Measurements from ENCODE around the gene NUP160.

NUP160 gene

GRCh38 chr11:47863898-47864430, 15.8 kb upstream of the NUP160 start:
- Histone ChIP-seq H3K9ac (ENCODE audit: insufficient read length) (peak overlapping the region; percentile 39), H3K9me3 (ENCODE audit: low read depth, low read length) (no peaks in the 10 kb centered on the region), H3K4me3 (peak overlapping the region; percentile 58), H3K27ac (peak overlapping the region; percentile 99), H3K36me3 (ENCODE audit: insufficient read depth, low read length) (no peaks in the 10 kb centered on the region)
- peak; percentile 52 for DNase-seq (ENCODE audit: low read depth, low spot score)
- TF ChIP-seq FOXP2 (optimal IDR thresholded peaks at IDR 0.05; ENCODE audit: control extremely low read depth, extremely low read length, insufficient read depth) (no peak), POLR2AphosphoS5 (IDR thresholded peaks at IDR 0.05; ENCODE audit: borderline replicate concordance, low read depth, low read length) (no peak), EZH2 (IDR thresholded peaks at IDR 0.05) (no peak)

DNA sequence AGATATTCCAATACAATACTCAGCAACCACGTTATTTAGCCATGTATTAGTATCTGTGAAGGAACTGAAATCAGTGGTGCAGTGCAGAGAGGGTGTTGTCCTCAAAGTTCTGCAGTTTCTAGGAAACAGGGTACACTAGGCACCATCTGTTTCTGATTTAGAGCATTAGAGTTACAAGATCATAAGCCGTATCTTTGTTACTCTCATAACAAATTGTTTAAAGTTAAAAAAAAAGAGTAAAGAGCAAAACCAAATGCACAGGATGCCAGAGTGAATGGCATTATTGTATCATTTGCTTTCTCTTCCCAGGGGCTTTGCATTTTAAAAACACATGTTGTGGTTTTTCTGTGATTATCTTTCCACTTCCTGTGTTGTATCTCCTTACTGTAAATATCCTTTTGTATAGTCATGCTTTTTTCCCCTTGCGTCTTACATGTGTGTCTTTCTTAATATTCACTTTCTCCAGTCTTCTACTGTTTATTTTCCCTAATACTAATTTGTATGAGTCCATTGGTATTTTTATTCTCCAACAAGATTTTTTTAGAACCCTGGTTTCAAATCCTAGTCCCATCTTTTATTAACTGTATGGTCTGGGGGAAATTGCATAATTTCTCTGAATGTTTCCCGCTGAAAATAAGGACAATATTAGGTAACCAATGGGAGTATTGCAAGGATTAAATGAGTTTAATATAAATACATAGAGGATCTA, 15.2 kb upstream of the NUP160 start:
- H3K36me3 ChIP-seq (ENCODE audit: insufficient read depth, low read length) = no peaks in the 10 kb centered on the region
- H3K9ac ChIP-seq (ENCODE audit: insufficient read length) = peak overlapping the region; percentile 39
- H3K9me3 ChIP-seq (ENCODE audit: low read depth, low read length) = no peaks in the 10 kb centered on the region
- peak overlapping the region; percentile 99 for H3K27ac ChIP-seq
- peak overlapping the region; percentile 58 for H3K4me3 ChIP-seq
- no peak for TF ChIP-seq EZH2 (IDR thresholded peaks at IDR 0.05)
- TF ChIP-seq POLR2AphosphoS5 (IDR thresholded peaks at IDR 0.05; ENCODE audit: borderline replicate concordance, low read depth, low read length) = peak; percentile 65; the same call in 1 of the 2 replicates
- peak; percentile 97 for DNase-seq (ENCODE audit: low read depth, low spot score)

DNA sequence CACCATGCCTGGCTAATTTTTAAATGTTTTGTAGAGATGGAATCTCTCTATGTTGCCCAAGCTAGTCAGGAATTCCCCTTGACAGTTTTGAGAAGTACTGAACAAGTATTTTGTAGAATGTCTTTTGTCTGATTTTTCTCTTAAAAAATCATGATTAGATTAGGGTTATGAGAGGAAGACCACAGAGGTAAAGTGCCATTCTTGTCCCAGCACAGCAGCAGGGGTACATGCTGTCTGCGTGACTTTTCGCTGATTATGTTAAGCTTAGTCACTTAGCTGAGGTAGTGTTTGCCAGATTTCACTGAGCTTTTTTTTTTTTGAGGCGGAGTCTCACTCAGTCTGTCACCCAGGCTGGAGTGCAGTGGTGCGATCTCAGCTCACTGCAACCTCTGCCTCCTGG, 13.6 kb upstream of the NUP160 start:
- H3K27ac ChIP-seq = peak overlapping the region; percentile 99
- TF ChIP-seq EZH2 (IDR thresholded peaks at IDR 0.05) = no peak
- no peak for TF ChIP-seq POLR2AphosphoS5 (IDR thresholded peaks at IDR 0.05; ENCODE audit: borderline replicate concordance, low read depth, low read length)
- no peak for TF ChIP-seq FOXP2 (optimal IDR thresholded peaks at IDR 0.05; ENCODE audit: control extremely low read depth, extremely low read length, insufficient read depth)

GRCh38 chr11:47860536-47860935, 12.4 kb upstream of the NUP160 start:
- Histone ChIP-seq H3K9ac (ENCODE audit: insufficient read length) (no peak overlapping the region), H3K36me3 (ENCODE audit: insufficient read depth, low read length) (no peaks in the 10 kb centered on the region), H3K27ac (no peak overlapping the region), H3K4me3 (no peak overlapping the region), H3K9me3 (ENCODE audit: low read depth, low read length) (no peaks in the 10 kb centered on the region)
- DNase-seq (ENCODE audit: low read depth, low spot score) = no peak
- TF ChIP-seq FOXP2 (optimal IDR thresholded peaks at IDR 0.05; ENCODE audit: control extremely low read depth, extremely low read length, insufficient read depth) (no peak), POLR2AphosphoS5 (IDR thresholded peaks at IDR 0.05; ENCODE audit: borderline replicate concordance, low read depth, low read length) (no peak), EZH2 (IDR thresholded peaks at IDR 0.05) (no peak)

More for the DNA sequence above, 13.6 kb upstream of the NUP160 start:
- DNase-seq (ENCODE audit: low read depth, low spot score) = no peak
- H3K9me3 ChIP-seq (ENCODE audit: low read depth, low read length) = no peaks in the 10 kb centered on the region
- H3K4me3 ChIP-seq = peak overlapping the region; percentile 30; the same call in 1 of the 2 replicates
- no peaks in the 10 kb centered on the region for H3K36me3 ChIP-seq (ENCODE audit: insufficient read depth, low read length)
- no peak overlapping the region for H3K9ac ChIP-seq (ENCODE audit: insufficient read length)

DNA sequence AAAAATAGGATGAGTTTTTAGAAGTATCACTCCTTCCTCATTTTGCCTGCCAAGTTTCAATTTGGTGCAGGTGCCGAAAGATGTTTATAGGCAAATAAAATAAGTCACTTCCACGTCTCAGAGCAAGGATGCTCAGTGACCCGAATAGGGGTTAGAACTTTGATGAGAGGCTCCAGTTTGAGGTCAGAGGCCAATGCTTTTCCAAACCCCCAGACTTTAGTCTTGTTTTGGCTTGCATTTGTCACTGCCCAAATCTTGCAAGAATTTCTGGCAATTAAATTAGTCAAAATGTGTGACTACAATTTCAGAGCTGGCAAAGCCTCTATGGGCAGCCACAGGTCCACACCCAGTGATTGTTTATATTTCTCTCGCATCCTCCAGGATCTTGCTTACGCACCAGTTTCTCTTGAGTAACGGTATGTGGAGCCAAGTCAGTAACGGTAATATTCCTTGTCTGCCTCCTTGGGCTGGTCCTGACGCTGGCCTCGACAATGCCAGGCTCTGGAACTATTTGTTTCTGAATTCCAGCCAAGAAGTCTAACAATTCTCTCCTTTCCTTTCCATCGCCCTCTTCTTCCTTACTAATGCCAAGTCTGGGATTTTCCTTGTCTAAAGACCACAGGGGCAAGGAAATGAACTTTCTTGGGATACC, 9.9 kb upstream of the NUP160 start:
- DNase-seq (ENCODE audit: low read depth, low spot score) = no peak
- Histone ChIP-seq H3K9ac (ENCODE audit: insufficient read length) (no peak overlapping the region), H3K4me3 (no peak overlapping the region), H3K27ac (no peak overlapping the region), H3K36me3 (ENCODE audit: insufficient read depth, low read length) (no peaks in the 10 kb centered on the region), H3K9me3 (ENCODE audit: low read depth, low read length) (no peaks in the 10 kb centered on the region)
- TF ChIP-seq EZH2 (IDR thresholded peaks at IDR 0.05) (no peak), FOXP2 (optimal IDR thresholded peaks at IDR 0.05; ENCODE audit: control extremely low read depth, extremely low read length, insufficient read depth) (no peak)

DNA sequence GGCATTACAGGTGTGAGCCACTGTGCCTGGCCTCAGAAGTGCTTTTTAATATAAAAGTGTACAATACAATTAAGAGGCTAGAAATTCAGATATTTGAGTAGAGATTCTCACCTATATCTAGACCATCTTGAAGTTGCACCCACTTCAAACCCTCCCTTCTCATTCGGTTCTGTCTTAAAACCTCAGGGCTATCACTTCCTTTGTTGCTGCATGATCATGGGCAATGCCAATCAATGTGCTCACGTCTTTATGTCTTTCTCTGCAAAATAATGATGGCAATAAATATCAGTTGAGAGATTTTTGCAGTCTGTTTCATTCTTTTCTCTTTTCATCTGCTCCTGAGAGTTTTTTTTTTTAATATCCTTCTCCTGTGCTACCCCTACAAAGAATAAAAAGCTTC, 9.3 kb upstream of the NUP160 start:
- Histone ChIP-seq H3K36me3 (ENCODE audit: insufficient read depth, low read length) (no peaks in the 10 kb centered on the region), H3K9ac (ENCODE audit: insufficient read length) (no peak overlapping the region), H3K4me3 (no peak overlapping the region), H3K27ac (no peak overlapping the region), H3K9me3 (ENCODE audit: low read depth, low read length) (no peaks in the 10 kb centered on the region)
- DNase-seq (ENCODE audit: low read depth, low spot score) = no peak
- TF ChIP-seq EZH2 (IDR thresholded peaks at IDR 0.05) (no peak), FOXP2 (optimal IDR thresholded peaks at IDR 0.05; ENCODE audit: control extremely low read depth, extremely low read length, insufficient read depth) (no peak), POLR2AphosphoS5 (IDR thresholded peaks at IDR 0.05; ENCODE audit: borderline replicate concordance, low read depth, low read length) (no peak)

DNA sequence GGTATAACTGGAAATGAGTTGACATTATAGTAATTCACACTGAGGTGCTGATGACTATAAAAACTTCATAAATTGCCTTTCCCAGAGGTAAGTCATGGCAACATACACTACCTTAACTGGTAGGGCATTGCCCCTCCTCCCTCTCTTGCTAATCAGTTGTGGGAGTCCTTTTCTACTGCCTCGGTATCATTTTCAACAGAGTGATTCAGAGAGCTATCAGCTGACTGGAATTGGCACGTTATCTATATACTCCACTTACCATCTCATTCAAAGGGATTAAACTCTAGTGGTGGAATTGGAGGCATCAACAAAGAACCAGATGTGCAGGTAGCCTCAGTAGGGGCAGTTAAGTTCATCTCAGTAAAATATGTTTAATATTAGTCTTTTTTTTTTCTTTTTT, 8.0 kb upstream of the NUP160 start:
- Histone ChIP-seq H3K4me3 (no peak overlapping the region), H3K27ac (no peak overlapping the region), H3K9me3 (ENCODE audit: low read depth, low read length) (no peaks in the 10 kb centered on the region), H3K9ac (ENCODE audit: insufficient read length) (no peak overlapping the region), H3K36me3 (ENCODE audit: insufficient read depth, low read length) (no peaks in the 10 kb centered on the region)
- DNase-seq (ENCODE audit: low read depth, low spot score) = no peak
- no peak for TF ChIP-seq EZH2 (IDR thresholded peaks at IDR 0.05)
- no peak for TF ChIP-seq FOXP2 (optimal IDR thresholded peaks at IDR 0.05; ENCODE audit: control extremely low read depth, extremely low read length, insufficient read depth)
- TF ChIP-seq POLR2AphosphoS5 (IDR thresholded peaks at IDR 0.05; ENCODE audit: borderline replicate concordance, low read depth, low read length) = no peak

DNA sequence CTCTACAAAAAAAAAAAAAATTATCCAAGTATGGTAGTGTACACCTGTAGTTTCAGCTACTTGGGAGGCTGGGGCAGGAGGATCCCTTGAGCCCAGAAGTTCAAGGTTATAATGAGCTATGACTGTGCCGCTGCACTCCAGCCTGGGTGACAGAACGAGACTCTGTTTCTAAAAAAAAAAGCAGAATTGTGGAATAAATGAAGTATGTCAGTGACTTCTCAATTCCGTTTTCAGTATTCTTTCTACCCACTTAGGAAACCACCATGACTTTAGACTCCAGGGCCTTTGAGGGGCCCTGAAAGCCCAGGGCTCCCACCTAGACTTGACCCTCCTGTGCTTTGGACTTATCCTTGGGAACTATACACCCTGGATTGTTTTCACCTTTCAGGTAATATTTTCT, 6.5 kb upstream of the NUP160 start:
- no peak overlapping the region for H3K4me3 ChIP-seq
- DNase-seq (ENCODE audit: low read depth, low spot score) = no peak
- H3K9me3 ChIP-seq (ENCODE audit: low read depth, low read length) = no peaks in the 10 kb centered on the region
- H3K9ac ChIP-seq (ENCODE audit: insufficient read length) = no peak overlapping the region
- no peak overlapping the region for H3K27ac ChIP-seq
- TF ChIP-seq FOXP2 (optimal IDR thresholded peaks at IDR 0.05; ENCODE audit: control extremely low read depth, extremely low read length, insufficient read depth) = no peak
- TF ChIP-seq POLR2AphosphoS5 (IDR thresholded peaks at IDR 0.05; ENCODE audit: borderline replicate concordance, low read depth, low read length) = no peak
- no peaks in the 10 kb centered on the region for H3K36me3 ChIP-seq (ENCODE audit: insufficient read depth, low read length)

Measured in SK-N-MC (cell line).